PC-3 (cell line): ENCODE data around the gene DUSP8. TPM values are rescaled to one million over a fixed set of nuclear protein-coding genes. Genes with fewer than 3 reads are reported as not detected.

Experiments used
- ATAC-seq: fragments of 200-7000 bp; cut with Tn5 transposase; 2 replicates; pipeline ENCODE4 v1.9.1; 2020; ENCODE audit warnings: mild to moderate bottlenecking, moderate library complexity
- BruUV-seq: library from RNA; stranded (reverse); fragments of 400-500 nt; replicated peaks from 2 replicates; lab custom pipeline; 2021; lab: Mats Ljungman, UMichigan
- CTCF ChIA-PET: fragments of 300-600 bp; sonication (Branson Sonifier 250); formaldehyde crosslinking; loops from one replicate; lab custom pipeline; 2022; ENCODE audit warnings: antibody characterized with exemption; lab: Charles Lee
- POLR2A ChIA-PET: fragments of 300-600 bp; sonication (Branson Sonifier 250); formaldehyde crosslinking; loops from one replicate; lab custom pipeline; 2022; ENCODE audit warnings: antibody characterized with exemption; ENCODE audit not compliant: unreplicated experiment; lab: Charles Lee
- DNase-seq: peaks from one replicate; pipeline ENCODE4 v3.0.0-alpha.2; 2015
- H2AFZ ChIP-seq: fragments of 300-600 bp; sonication (generic); 2 replicates; pipeline ENCODE4 v1.6.0; 2016; ENCODE audit warnings: antibody characterized with exemption, low read length
- H3F3A ChIP-seq: fragments of 300-600 bp; sonication (generic); one replicate; pipeline ENCODE4 v1.6.0; 2017; ENCODE audit warnings: antibody characterized with exemption, low read length, control low read depth, mild to moderate bottlenecking; ENCODE audit not compliant: unreplicated experiment
- H3K27ac ChIP-seq: fragments of 300-600 bp; sonication (generic); 2 replicates; pipeline ENCODE4 v1.5.1; 2016; ENCODE audit warnings: mild to moderate bottlenecking, low read length
- H3K27me3 ChIP-seq: fragments of 300-600 bp; sonication (generic); 2 replicates; pipeline ENCODE4 v1.6.1; 2016; ENCODE audit warnings: low read length, mixed read lengths
- H3K36me3 ChIP-seq: fragments of 300-600 bp; sonication (generic); 2 replicates; pipeline ENCODE4 v1.6.1; 2016; ENCODE audit warnings: low read depth, mixed run types, low read length, mixed read lengths
- H3K4me1 ChIP-seq: fragments of 300-600 bp; sonication (generic); 2 replicates; pipeline ENCODE4 v1.5.1; 2016; ENCODE audit warnings: low read length; ENCODE audit not compliant: insufficient read depth
- H3K4me2 ChIP-seq: fragments of 300-600 bp; sonication (generic); 2 replicates; pipeline ENCODE4 v1.6.0; 2016; ENCODE audit warnings: low read length
- H3K4me3 ChIP-seq: fragments of 300-600 bp; sonication (generic); 2 replicates; pipeline ENCODE4 v1.5.1; 2016; ENCODE audit warnings: mild to moderate bottlenecking, low read length, mixed read lengths
- H3K79me2 ChIP-seq: fragments of 300-600 bp; sonication (generic); 2 replicates; pipeline ENCODE4 v1.6.1; 2017; ENCODE audit warnings: low read length, mixed read lengths
- H3K9ac ChIP-seq: fragments of 300-600 bp; sonication (generic); 2 replicates; pipeline ENCODE4 v1.6.0; 2016; ENCODE audit warnings: mild to moderate bottlenecking, low read length
- H3K9me2 ChIP-seq: fragments of 300-600 bp; sonication (generic); replicated peaks from 2 replicates; pipeline ENCODE4 v1.6.1; 2016; ENCODE audit warnings: mixed run types, low read length, mixed read lengths
- H3K9me3 ChIP-seq: fragments of 300-600 bp; sonication (generic); 2 replicates; pipeline ENCODE4 v1.6.1; 2016; ENCODE audit warnings: low read length, mixed read lengths
- H4K20me1 ChIP-seq: fragments of 300-600 bp; sonication (generic); 2 replicates; pipeline ENCODE4 v1.6.1; 2016; ENCODE audit warnings: low read length, mixed read lengths
- CTCF ChIP-seq: fragments of 300-600 bp; sonication (generic); conservative IDR thresholded peaks from 2 replicates; pipeline ENCODE4 v1.5.1; 2017; ENCODE audit warnings: antibody characterized with exemption, low read depth, mild to moderate bottlenecking, low read length
- EZH2 ChIP-seq: fragments of 300-600 bp; sonication (generic); IDR thresholded peaks from one replicate; pipeline ENCODE4 v1.6.1; 2017; ENCODE audit warnings: antibody characterized with exemption, mild to moderate bottlenecking, low read length; ENCODE audit not compliant: unreplicated experiment
- EZH2phosphoT487 ChIP-seq: fragments of 300-600 bp; sonication (generic); IDR thresholded peaks from 2 replicates; pipeline ENCODE4 v1.6.1; 2018; ENCODE audit warnings: mild to moderate bottlenecking, antibody characterized with exemption, low read length, borderline replicate concordance
- intact Hi-C: fragments of 100-400 bp; cut with micrococcal nuclease; formaldehyde crosslinking; loops from 2 replicates; pipeline ENCODE4 v1.9.0; 2023
- total RNA-seq: library from RNA; depleted of rRNA; stranded (reverse); fragments of >200 nt; gene quantifications from 2 replicates; pipeline ENCODE4 v1.2.3, GENCODE V29; 2014

DUSP8 gene
- total RNA-seq, 1 experiment from 2014 or later: 2.6 TPM

GRCh38 chr11:1507381-1508140, 64.5 kb downstream of the DUSP8 start:
- POLR2A ChIA-PET: no interaction called here
- Histone ChIP-seq H3K9me3 (no peaks in the 10 kb centered on the region), H3K36me3 (no peaks in the 10 kb centered on the region), H4K20me1 (peaks cover 5% of the 10 kb centered on the region; the same call in 1 of the 2 replicates), H3K27me3 (no peaks in the 10 kb centered on the region), H3K4me3 (no peak overlapping the region), H3K79me2 (peaks cover 30% of the 10 kb centered on the region), H3K9me2 (no peaks in the 10 kb centered on the region), H3K4me2 (no peak overlapping the region), H3K27ac (no peak overlapping the region), H3F3A (no peaks in the 10 kb centered on the region), H3K9ac (no peak overlapping the region), H2AFZ (no peak overlapping the region), H3K4me1 (no peaks in the 10 kb centered on the region)
- no TSS peak for BruUV-seq
- TF ChIP-seq EZH2phosphoT487 (no peak), CTCF (no peak), EZH2 (no peak)
- no peak for ATAC-seq
- no peak for DNase-seq
- CTCF ChIA-PET: no interaction called here
- intact Hi-C loops: no loop called here

- Histone ChIP-seq H3K4me2 (no peak overlapping the region), H3K79me2 (peaks cover 26% of the 10 kb centered on the region), H2AFZ (no peak overlapping the region), H3K27me3 (no peaks in the 10 kb centered on the region), H3F3A (no peaks in the 10 kb centered on the region), H3K9me3 (no peaks in the 10 kb centered on the region), H3K27ac (no peak overlapping the region), H3K36me3 (no peaks in the 10 kb centered on the region), H3K4me3 (no peak overlapping the region), H3K4me1 (no peaks in the 10 kb centered on the region), H3K9ac (no peak overlapping the region), H3K9me2 (no peaks in the 10 kb centered on the region), H4K20me1 (0 out of 2 replicates have a peak, but pooled peaks cover under 1% of the 10 kb centered on the region)
- TF ChIP-seq CTCF (no peak), EZH2phosphoT487 (no peak), EZH2 (no peak)
- CTCF ChIA-PET: no interaction called here
- DNase-seq (no peak), ATAC-seq (no peak)
- intact Hi-C loops: no loop called here
- no TSS peak for BruUV-seq
- POLR2A ChIA-PET: no interaction called here
These were observed 65.1 kb downstream of the DUSP8 start for GRCh38 chr11:1506981-1507380.

GRCh38 chr11:1505480-1505879, 66.6 kb downstream of the DUSP8 start:
- Histone ChIP-seq H3K27me3 (no peaks in the 10 kb centered on the region), H3K4me1 (no peaks in the 10 kb centered on the region), H3K9me2 (no peaks in the 10 kb centered on the region), H2AFZ (no peak overlapping the region), H3F3A (no peaks in the 10 kb centered on the region), H3K4me2 (no peak overlapping the region), H3K27ac (no peak overlapping the region), H4K20me1 (no peaks in the 10 kb centered on the region), H3K9ac (no peak overlapping the region), H3K9me3 (no peaks in the 10 kb centered on the region), H3K36me3 (no peaks in the 10 kb centered on the region), H3K4me3 (no peak overlapping the region), H3K79me2 (peaks cover 28% of the 10 kb centered on the region)
- no TSS peak for BruUV-seq
- CTCF ChIA-PET: no interaction called here
- DNase-seq: no peak
- no peak for ATAC-seq
- POLR2A ChIA-PET: no interaction called here
- intact Hi-C loops: no loop called here
- no peak for TF ChIP-seq CTCF
- TF ChIP-seq EZH2: no peak
- no peak for TF ChIP-seq EZH2phosphoT487
